Neural crest cell (in vitro differentiated cells): ENCODE results near the gene FDCSP. TPM values are rescaled to one million over a fixed set of nuclear protein-coding genes. Genes with fewer than 3 reads are reported as not detected.

Experiments used
- DNase-seq: peaks from one replicate; pipeline ENCODE4 v3.0.0; 2021; ENCODE audit warnings: low read depth, mixed read lengths, low spot score
- H3K27ac Mint-ChIP-seq: one replicate; pipeline ENCODE4 v1.8.0; 2021; ENCODE audit warnings: mild to moderate bottlenecking, mixed read lengths; ENCODE audit not compliant: unreplicated experiment
- H3K27me3 Mint-ChIP-seq: 2 replicates; pipeline ENCODE4 v1.8.0; 2021; ENCODE audit warnings: low read depth, mild to moderate bottlenecking, mixed read lengths
- H3K36me3 Mint-ChIP-seq: 2 replicates; pipeline ENCODE4 v1.8.0; 2021; ENCODE audit warnings: low read depth, mild to moderate bottlenecking, mixed read lengths
- H3K4me1 Mint-ChIP-seq: 2 replicates; pipeline ENCODE4 v1.8.0; 2021; ENCODE audit warnings: mixed read lengths
- H3K4me3 Mint-ChIP-seq: one replicate; pipeline ENCODE4 v1.8.0; 2021; ENCODE audit warnings: mild to moderate bottlenecking, mixed read lengths
- H3K9me3 Mint-ChIP-seq: 2 replicates; pipeline ENCODE4 v1.8.0; 2021; ENCODE audit warnings: mixed read lengths
- total RNA-seq: library from RNA; stranded (reverse); gene quantifications from 2 replicates; pipeline ENCODE4 v1.2.1, GENCODE V29; 2021
- TF ChIP-seq, protein P1 (sequence below): fragments of 200-600 bp; sonication (generic); conservative IDR thresholded peaks from 2 replicates; pipeline ENCODE4 v1.5.0; 2021; ENCODE audit warnings: antibody characterized with exemption, mild to moderate bottlenecking

Gene FDCSP
- total RNA-seq, 1 donor from 2014 or later = not detected

DNA sequence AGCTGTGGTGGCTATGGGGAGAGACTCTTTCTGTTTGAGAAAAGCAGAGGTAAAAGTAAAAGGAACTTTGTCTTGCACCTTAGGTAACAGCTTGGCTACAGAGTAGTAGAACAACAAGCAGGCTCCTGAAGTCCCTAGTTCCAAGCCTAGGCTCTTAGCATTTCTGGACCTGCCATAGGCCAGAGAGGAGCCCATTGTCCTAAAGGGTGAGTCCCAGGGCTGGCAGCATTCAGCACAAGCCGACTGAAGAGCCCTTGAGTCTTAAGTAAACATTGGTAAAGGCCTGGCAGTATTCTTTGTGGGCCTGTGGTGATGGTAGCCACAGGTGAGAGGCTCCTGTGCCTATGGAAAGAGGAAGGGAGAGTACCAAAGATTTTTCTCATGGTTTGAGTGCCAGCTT lies 54.6 kb downstream of the FDCSP start:
- H3K4me1 Mint-ChIP-seq = no peaks in the 10 kb centered on the region
- peaks cover 12% of the 10 kb centered on the region for H3K27me3 Mint-ChIP-seq
- DNase-seq = no peak
- no peaks in the 10 kb centered on the region for H3K36me3 Mint-ChIP-seq
- peaks cover 3% of the 10 kb centered on the region for H3K9me3 Mint-ChIP-seq
- no peak overlapping the region for H3K27ac Mint-ChIP-seq
- H3K4me3 Mint-ChIP-seq = no peak overlapping the region
- TF ChIP-seq, protein P1, sequence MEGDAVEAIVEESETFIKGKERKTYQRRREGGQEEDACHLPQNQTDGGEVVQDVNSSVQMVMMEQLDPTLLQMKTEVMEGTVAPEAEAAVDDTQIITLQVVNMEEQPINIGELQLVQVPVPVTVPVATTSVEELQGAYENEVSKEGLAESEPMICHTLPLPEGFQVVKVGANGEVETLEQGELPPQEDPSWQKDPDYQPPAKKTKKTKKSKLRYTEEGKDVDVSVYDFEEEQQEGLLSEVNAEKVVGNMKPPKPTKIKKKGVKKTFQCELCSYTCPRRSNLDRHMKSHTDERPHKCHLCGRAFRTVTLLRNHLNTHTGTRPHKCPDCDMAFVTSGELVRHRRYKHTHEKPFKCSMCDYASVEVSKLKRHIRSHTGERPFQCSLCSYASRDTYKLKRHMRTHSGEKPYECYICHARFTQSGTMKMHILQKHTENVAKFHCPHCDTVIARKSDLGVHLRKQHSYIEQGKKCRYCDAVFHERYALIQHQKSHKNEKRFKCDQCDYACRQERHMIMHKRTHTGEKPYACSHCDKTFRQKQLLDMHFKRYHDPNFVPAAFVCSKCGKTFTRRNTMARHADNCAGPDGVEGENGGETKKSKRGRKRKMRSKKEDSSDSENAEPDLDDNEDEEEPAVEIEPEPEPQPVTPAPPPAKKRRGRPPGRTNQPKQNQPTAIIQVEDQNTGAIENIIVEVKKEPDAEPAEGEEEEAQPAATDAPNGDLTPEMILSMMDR = no peak

Other genes with a start within 250 kb of the FDCSP start
- not detected in 2 replicates for gene STATH, start 230.2 kb upstream of the FDCSP start, total RNA-seq
- gene HTN3, start 197.7 kb upstream of the FDCSP start, total RNA-seq = not detected in 2 replicates
- not detected in 2 replicates for gene HTN1, start 175.7 kb upstream of the FDCSP start, total RNA-seq
- gene PRR27, start 71.9 kb upstream of the FDCSP start, total RNA-seq = not detected in 2 replicates
- gene ODAM, start 30.4 kb upstream of the FDCSP start, total RNA-seq = not detected in 2 replicates
- gene CSN3, start 16.5 kb downstream of the FDCSP start, total RNA-seq = not detected in 2 replicates
- gene CABS1, start 108.9 kb downstream of the FDCSP start, total RNA-seq = not detected in 2 replicates
- gene SMR3A, start 134.6 kb downstream of the FDCSP start, total RNA-seq = not detected in 2 replicates
- not detected in 2 replicates for gene SMR3B, start 157.0 kb downstream of the FDCSP start, total RNA-seq
- gene OPRPN, start 171.8 kb downstream of the FDCSP start, total RNA-seq = not detected in 2 replicates
- not detected in 2 replicates for gene MUC7, start 246.1 kb downstream of the FDCSP start, total RNA-seq